Vagina (tissue), 2 donors: Measurements from ENCODE around the gene AMACR.

Source experiments
- POLR2A ChIP-seq, 2 donors: fragments of 450-650 bp; IDR thresholded peaks; one replicate each; pipeline ENCODE4 v1.6.1; 2017; ENCODE audit warnings: antibody characterized with exemption in 2 of 2, mild to moderate bottlenecking in 2 of 2, moderate library complexity in 2 of 2
- TF ChIP-seq, protein P1 (sequence below), 3 experiments: fragments of 450-650 bp in 2 of 3; fragments of 200-600 bp in 1 of 3; sonication (generic) in 1 of 3; IDR thresholded peaks; one replicate each; pipeline ENCODE4 v1.5.1; 2017 to 2019; ENCODE audit warnings: antibody characterized with exemption in 3 of 3, mild to moderate bottlenecking in 2 of 3, moderate library complexity in 2 of 3

GRCh38 chr5:34008802-34009201 is 952 bp upstream of the AMACR start:
- TF ChIP-seq, protein P1, sequence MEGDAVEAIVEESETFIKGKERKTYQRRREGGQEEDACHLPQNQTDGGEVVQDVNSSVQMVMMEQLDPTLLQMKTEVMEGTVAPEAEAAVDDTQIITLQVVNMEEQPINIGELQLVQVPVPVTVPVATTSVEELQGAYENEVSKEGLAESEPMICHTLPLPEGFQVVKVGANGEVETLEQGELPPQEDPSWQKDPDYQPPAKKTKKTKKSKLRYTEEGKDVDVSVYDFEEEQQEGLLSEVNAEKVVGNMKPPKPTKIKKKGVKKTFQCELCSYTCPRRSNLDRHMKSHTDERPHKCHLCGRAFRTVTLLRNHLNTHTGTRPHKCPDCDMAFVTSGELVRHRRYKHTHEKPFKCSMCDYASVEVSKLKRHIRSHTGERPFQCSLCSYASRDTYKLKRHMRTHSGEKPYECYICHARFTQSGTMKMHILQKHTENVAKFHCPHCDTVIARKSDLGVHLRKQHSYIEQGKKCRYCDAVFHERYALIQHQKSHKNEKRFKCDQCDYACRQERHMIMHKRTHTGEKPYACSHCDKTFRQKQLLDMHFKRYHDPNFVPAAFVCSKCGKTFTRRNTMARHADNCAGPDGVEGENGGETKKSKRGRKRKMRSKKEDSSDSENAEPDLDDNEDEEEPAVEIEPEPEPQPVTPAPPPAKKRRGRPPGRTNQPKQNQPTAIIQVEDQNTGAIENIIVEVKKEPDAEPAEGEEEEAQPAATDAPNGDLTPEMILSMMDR (IDR thresholded peaks at IDR 0.05): no peak
- TF ChIP-seq POLR2A (IDR thresholded peaks at IDR 0.05): no peak
